ENCODE measurements around the gene SUGCT.

SUGCT gene

GRCh38 chr7:40500219-40500618 is 365.4 kb downstream of the SUGCT start:
- no peak for FAIRE-seq
- TF ChIP-seq POLR2AphosphoS5 (IDR thresholded peaks at IDR 0.05; ENCODE audit: low read depth, low read length) = no peak
- TF ChIP-seq PAX5 (IDR thresholded peaks at IDR 0.05; ENCODE audit: insufficient read depth, low read length, severe bottlenecking) = no peak
- TF ChIP-seq TAF1 (IDR thresholded peaks at IDR 0.05; ENCODE audit: low read depth, low read length) = no peak
- TF ChIP-seq SPI1 (IDR thresholded peaks at IDR 0.05; ENCODE audit: low read depth, low read length) = no peak
- no peak for TF ChIP-seq POLR2A (IDR thresholded peaks at IDR 0.05; ENCODE audit: low read depth, low read length)
- TF ChIP-seq POU2F2 (IDR thresholded peaks at IDR 0.05; ENCODE audit: low read depth, low read length) = no peak
- no peak for DNase-seq (ENCODE audit: insufficient read length, low spot score)

GRCh38 chr7:40502359-40502758 is 367.6 kb downstream of the SUGCT start:
- TF ChIP-seq TAF1 (IDR thresholded peaks at IDR 0.05; ENCODE audit: low read depth, low read length) = no peak
- no peak for TF ChIP-seq POU2F2 (IDR thresholded peaks at IDR 0.05; ENCODE audit: low read depth, low read length)
- TF ChIP-seq POLR2A (IDR thresholded peaks at IDR 0.05; ENCODE audit: low read depth, low read length) = no peak
- TF ChIP-seq SPI1 (IDR thresholded peaks at IDR 0.05; ENCODE audit: low read depth, low read length) = no peak
- no peak for TF ChIP-seq PAX5 (IDR thresholded peaks at IDR 0.05; ENCODE audit: insufficient read depth, low read length, severe bottlenecking)
- no peak for TF ChIP-seq POLR2AphosphoS5 (IDR thresholded peaks at IDR 0.05; ENCODE audit: low read depth, low read length)
- DNase-seq (ENCODE audit: insufficient read length, low spot score) = no peak
- FAIRE-seq = no peak

GRCh38 chr7:40506158-40506557 is 371.4 kb downstream of the SUGCT start:
- TF ChIP-seq PAX5 (IDR thresholded peaks at IDR 0.05; ENCODE audit: insufficient read depth, low read length, severe bottlenecking) (no peak), POLR2AphosphoS5 (IDR thresholded peaks at IDR 0.05; ENCODE audit: low read depth, low read length) (no peak), POLR2A (IDR thresholded peaks at IDR 0.05; ENCODE audit: low read depth, low read length) (no peak), POU2F2 (IDR thresholded peaks at IDR 0.05; ENCODE audit: low read depth, low read length) (no peak)
- DNase-seq (ENCODE audit: insufficient read length, low spot score) = no peak
- FAIRE-seq = no peak

DNA sequence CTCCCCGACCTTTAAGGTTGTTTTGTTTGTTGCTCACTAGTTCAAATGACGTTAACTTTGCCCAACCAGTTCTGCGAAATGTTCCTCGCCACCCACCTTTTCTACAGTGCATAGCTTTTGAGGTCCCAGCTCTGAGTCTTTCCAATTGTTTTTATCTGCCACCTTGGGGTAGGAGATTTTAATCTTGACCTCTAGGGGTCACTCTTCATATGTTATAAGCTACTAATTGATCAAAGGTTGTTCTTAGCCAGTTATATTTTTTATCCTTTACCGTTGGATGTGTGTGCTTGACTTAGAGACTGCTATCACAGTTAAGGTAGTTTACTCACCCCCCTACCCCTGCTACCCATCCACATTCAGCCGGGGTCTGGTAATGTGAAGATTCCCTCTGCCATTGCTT is 372.4 kb downstream of the SUGCT start:
- TF ChIP-seq TAF1 (IDR thresholded peaks at IDR 0.05; ENCODE audit: low read depth, low read length) (no peak), POU2F2 (IDR thresholded peaks at IDR 0.05; ENCODE audit: low read depth, low read length) (no peak), POLR2A (IDR thresholded peaks at IDR 0.05; ENCODE audit: low read depth, low read length) (no peak), SPI1 (IDR thresholded peaks at IDR 0.05; ENCODE audit: low read depth, low read length) (no peak), POLR2AphosphoS5 (IDR thresholded peaks at IDR 0.05; ENCODE audit: low read depth, low read length) (no peak), PAX5 (IDR thresholded peaks at IDR 0.05; ENCODE audit: insufficient read depth, low read length, severe bottlenecking) (no peak)
- DNase-seq (ENCODE audit: insufficient read length, low spot score) = no peak
- no peak for FAIRE-seq

GRCh38 chr7:40509287-40509996 is 374.6 kb downstream of the SUGCT start:
- no peak for TF ChIP-seq POLR2A (IDR thresholded peaks at IDR 0.05; ENCODE audit: low read depth, low read length)
- no peak for TF ChIP-seq POU2F2 (IDR thresholded peaks at IDR 0.05; ENCODE audit: low read depth, low read length)
- TF ChIP-seq TAF1 (IDR thresholded peaks at IDR 0.05; ENCODE audit: low read depth, low read length) = no peak
- TF ChIP-seq PAX5 (IDR thresholded peaks at IDR 0.05; ENCODE audit: insufficient read depth, low read length, severe bottlenecking) = no peak
- TF ChIP-seq SPI1 (IDR thresholded peaks at IDR 0.05; ENCODE audit: low read depth, low read length) = no peak
- TF ChIP-seq POLR2AphosphoS5 (IDR thresholded peaks at IDR 0.05; ENCODE audit: low read depth, low read length) = no peak
- DNase-seq (ENCODE audit: insufficient read length, low spot score) = no peak
- FAIRE-seq = no peak

DNA sequence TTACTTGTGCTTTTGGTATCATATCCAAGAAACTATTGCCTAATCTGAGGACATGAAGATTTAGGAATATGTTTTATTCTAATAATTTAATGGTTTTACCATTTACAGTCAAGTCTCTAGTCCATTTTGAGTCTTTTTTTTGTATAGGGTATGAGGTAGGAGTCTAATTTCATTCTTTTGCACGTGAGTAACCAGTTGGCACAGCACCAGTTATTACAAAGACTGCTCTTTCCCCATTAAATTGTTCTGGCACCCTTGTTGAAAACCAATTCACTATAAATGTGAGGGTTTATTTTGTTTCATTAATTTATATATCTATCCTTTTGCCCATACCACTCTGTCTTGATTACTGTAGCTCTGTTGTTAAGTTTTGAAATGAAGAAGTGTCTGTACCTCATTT is 381.6 kb downstream of the SUGCT start:
- TF ChIP-seq SPI1 (IDR thresholded peaks at IDR 0.05; ENCODE audit: low read depth, low read length) (no peak), PAX5 (IDR thresholded peaks at IDR 0.05; ENCODE audit: insufficient read depth, low read length, severe bottlenecking) (no peak), POLR2A (IDR thresholded peaks at IDR 0.05; ENCODE audit: low read depth, low read length) (no peak), POU2F2 (IDR thresholded peaks at IDR 0.05; ENCODE audit: low read depth, low read length) (no peak), POLR2AphosphoS5 (IDR thresholded peaks at IDR 0.05; ENCODE audit: low read depth, low read length) (no peak), TAF1 (IDR thresholded peaks at IDR 0.05; ENCODE audit: low read depth, low read length) (no peak)
- FAIRE-seq (no peak), DNase-seq (ENCODE audit: insufficient read length, low spot score) (no peak)

GRCh38 chr7:40519009-40519408 is 384.2 kb downstream of the SUGCT start:
- TF ChIP-seq SPI1 (IDR thresholded peaks at IDR 0.05; ENCODE audit: low read depth, low read length) (no peak), TAF1 (IDR thresholded peaks at IDR 0.05; ENCODE audit: low read depth, low read length) (no peak), POLR2A (IDR thresholded peaks at IDR 0.05; ENCODE audit: low read depth, low read length) (no peak)
- no peak for FAIRE-seq
- no peak for DNase-seq (ENCODE audit: insufficient read length, low spot score)

- FAIRE-seq = no peak
- no peak for TF ChIP-seq TAF1 (IDR thresholded peaks at IDR 0.05; ENCODE audit: low read depth, low read length)
- TF ChIP-seq POLR2A (IDR thresholded peaks at IDR 0.05; ENCODE audit: low read depth, low read length) = no peak
- no peak for TF ChIP-seq SPI1 (IDR thresholded peaks at IDR 0.05; ENCODE audit: low read depth, low read length)
- no peak for TF ChIP-seq POU2F2 (IDR thresholded peaks at IDR 0.05; ENCODE audit: low read depth, low read length)
- no peak for TF ChIP-seq POLR2AphosphoS5 (IDR thresholded peaks at IDR 0.05; ENCODE audit: low read depth, low read length)
- no peak for TF ChIP-seq PAX5 (IDR thresholded peaks at IDR 0.05; ENCODE audit: insufficient read depth, low read length, severe bottlenecking)
These were observed 386.4 kb downstream of the SUGCT start for GRCh38 chr7:40520986-40521738.

GRCh38 chr7:40525764-40526163 is 391.0 kb downstream of the SUGCT start:
- FAIRE-seq (no peak), DNase-seq (ENCODE audit: insufficient read length, low spot score) (no peak)
- TF ChIP-seq TAF1 (IDR thresholded peaks at IDR 0.05; ENCODE audit: low read depth, low read length) (no peak), POLR2A (IDR thresholded peaks at IDR 0.05; ENCODE audit: low read depth, low read length) (no peak), POLR2AphosphoS5 (IDR thresholded peaks at IDR 0.05; ENCODE audit: low read depth, low read length) (no peak), SPI1 (IDR thresholded peaks at IDR 0.05; ENCODE audit: low read depth, low read length) (no peak), PAX5 (IDR thresholded peaks at IDR 0.05; ENCODE audit: insufficient read depth, low read length, severe bottlenecking) (no peak), POU2F2 (IDR thresholded peaks at IDR 0.05; ENCODE audit: low read depth, low read length) (no peak)

More at GRCh38 chr7:40520986-40521738, 386.4 kb downstream of the SUGCT start:
- no peak for DNase-seq (ENCODE audit: insufficient read length, low spot score)
